ENCODE results near the gene AHCYL1.

Gene AHCYL1

DNA sequence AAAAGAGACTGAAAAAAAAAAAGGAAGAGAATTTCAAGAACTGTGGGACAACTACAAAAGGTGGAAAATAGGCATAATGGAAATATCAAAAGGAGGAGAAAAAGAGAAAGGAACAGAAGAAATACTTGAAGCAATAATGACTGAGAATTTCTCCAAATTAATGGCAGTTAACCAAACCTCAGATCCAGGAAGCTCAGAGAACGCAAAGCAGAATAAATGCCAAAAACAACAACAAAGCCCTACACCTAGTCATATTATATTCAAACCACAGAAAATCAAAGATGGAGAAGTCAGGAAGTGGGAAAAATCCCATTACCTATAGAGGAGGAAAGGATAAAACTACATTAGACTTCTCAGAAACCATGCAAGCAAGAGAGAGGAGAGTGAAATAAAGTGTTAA is 20.7 kb upstream of the AHCYL1 start:
- Histone ChIP-seq H4K20me1 (ENCODE audit: low read depth, low read length) (no peaks in the 10 kb centered on the region), H3K9me3 (ENCODE audit: insufficient read depth, low read length) (no peaks in the 10 kb centered on the region), H3K9ac (ENCODE audit: low read length) (no peak overlapping the region), H3K9me2 (replicated peaks; ENCODE audit: insufficient read depth, low read length) (no peaks in the 10 kb centered on the region), H3K4me2 (ENCODE audit: low read depth, low read length, poor library complexity, severe bottlenecking) (no peak overlapping the region), H3K27me3 (ENCODE audit: low read length) (no peaks in the 10 kb centered on the region), H3K79me2 (ENCODE audit: insufficient read depth, low read length) (no peaks in the 10 kb centered on the region), H3K4me3 (ENCODE audit: insufficient read depth, low read length, poor library complexity, severe bottlenecking) (no peak overlapping the region), H3F3A (ENCODE audit: insufficient read depth) (no peaks in the 10 kb centered on the region), H2AFZ (ENCODE audit: low read depth, low read length, severe bottlenecking) (no peak overlapping the region), H3K36me3 (ENCODE audit: low read length) (no peaks in the 10 kb centered on the region), H3K27ac (ENCODE audit: low read depth, low read length) (no peak overlapping the region)
- no peak for TF ChIP-seq EZH2phosphoT487 (conservative IDR thresholded peaks at IDR 0.05; ENCODE audit: low read length)
- TF ChIP-seq, protein P1, sequence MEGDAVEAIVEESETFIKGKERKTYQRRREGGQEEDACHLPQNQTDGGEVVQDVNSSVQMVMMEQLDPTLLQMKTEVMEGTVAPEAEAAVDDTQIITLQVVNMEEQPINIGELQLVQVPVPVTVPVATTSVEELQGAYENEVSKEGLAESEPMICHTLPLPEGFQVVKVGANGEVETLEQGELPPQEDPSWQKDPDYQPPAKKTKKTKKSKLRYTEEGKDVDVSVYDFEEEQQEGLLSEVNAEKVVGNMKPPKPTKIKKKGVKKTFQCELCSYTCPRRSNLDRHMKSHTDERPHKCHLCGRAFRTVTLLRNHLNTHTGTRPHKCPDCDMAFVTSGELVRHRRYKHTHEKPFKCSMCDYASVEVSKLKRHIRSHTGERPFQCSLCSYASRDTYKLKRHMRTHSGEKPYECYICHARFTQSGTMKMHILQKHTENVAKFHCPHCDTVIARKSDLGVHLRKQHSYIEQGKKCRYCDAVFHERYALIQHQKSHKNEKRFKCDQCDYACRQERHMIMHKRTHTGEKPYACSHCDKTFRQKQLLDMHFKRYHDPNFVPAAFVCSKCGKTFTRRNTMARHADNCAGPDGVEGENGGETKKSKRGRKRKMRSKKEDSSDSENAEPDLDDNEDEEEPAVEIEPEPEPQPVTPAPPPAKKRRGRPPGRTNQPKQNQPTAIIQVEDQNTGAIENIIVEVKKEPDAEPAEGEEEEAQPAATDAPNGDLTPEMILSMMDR (IDR thresholded peaks at IDR 0.05; ENCODE audit: insufficient read depth, low read length, poor library complexity, severe bottlenecking) = no peak

DNA sequence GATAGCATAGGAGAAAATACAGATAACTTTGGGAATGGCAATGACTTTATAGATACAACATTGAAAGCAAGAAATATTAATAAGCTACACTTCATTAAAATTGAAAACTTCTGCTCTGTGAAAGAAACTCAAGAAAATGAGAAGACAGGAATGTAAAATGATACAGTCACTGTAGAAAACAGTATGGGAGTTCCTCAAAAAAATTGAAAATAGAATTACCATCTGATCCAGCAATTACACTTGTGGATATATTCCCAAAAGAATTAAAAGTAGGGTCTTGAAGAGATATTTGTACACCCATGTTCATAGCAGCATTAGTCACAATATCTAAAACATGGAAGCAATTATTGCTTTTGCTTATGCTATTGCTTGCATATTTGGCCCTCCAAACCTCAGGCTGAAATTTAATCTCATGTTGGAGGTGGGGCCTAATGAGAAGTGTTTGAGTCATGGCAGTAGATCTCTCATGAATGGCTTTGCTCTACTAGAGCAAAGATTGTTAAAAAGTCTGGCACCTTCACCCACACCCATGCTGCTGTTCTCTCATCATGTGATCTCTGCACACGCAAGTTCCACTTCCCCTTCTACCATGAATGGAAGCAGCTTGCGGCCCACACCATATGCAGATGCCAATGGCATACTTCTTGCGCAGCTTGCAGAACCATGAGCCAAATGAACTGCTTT is 15.3 kb upstream of the AHCYL1 start:
- Histone ChIP-seq H2AFZ (ENCODE audit: low read depth, low read length, severe bottlenecking) (no peak overlapping the region), H3K9me3 (ENCODE audit: insufficient read depth, low read length) (no peaks in the 10 kb centered on the region), H3K4me3 (ENCODE audit: insufficient read depth, low read length, poor library complexity, severe bottlenecking) (no peak overlapping the region), H3K27me3 (ENCODE audit: low read length) (no peaks in the 10 kb centered on the region), H3K9me2 (replicated peaks; ENCODE audit: insufficient read depth, low read length) (no peaks in the 10 kb centered on the region), H3K9ac (ENCODE audit: low read length) (no peak overlapping the region), H4K20me1 (ENCODE audit: low read depth, low read length) (no peaks in the 10 kb centered on the region), H3K79me2 (ENCODE audit: insufficient read depth, low read length) (no peaks in the 10 kb centered on the region), H3K4me2 (ENCODE audit: low read depth, low read length, poor library complexity, severe bottlenecking) (no peak overlapping the region), H3K36me3 (ENCODE audit: low read length) (no peaks in the 10 kb centered on the region), H3K27ac (ENCODE audit: low read depth, low read length) (no peak overlapping the region), H3F3A (ENCODE audit: insufficient read depth) (no peaks in the 10 kb centered on the region)
- TF ChIP-seq, protein P1 (IDR thresholded peaks at IDR 0.05; ENCODE audit: insufficient read depth, low read length, poor library complexity, severe bottlenecking) = no peak
- no peak for TF ChIP-seq EZH2phosphoT487 (conservative IDR thresholded peaks at IDR 0.05; ENCODE audit: low read length)

DNA sequence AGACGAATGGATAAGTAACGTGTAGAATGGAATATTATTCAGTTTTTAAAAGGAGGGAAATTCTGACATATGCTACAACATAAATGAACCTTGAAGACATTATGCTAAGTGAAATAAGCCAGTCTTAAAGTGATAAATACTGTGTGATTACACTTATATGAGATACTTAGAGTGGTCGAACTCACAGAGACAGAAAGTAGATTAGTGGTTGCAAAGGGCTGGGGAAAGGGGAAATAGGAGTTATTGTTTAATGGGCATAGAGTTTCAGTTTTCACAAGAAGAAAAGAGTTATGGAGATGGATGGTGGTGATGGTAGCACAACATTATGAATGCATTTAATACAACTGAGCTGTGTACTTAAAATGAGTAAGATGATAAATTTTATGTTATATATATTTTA is 14.7 kb upstream of the AHCYL1 start:
- Histone ChIP-seq H3F3A (ENCODE audit: insufficient read depth) (no peaks in the 10 kb centered on the region), H3K4me2 (ENCODE audit: low read depth, low read length, poor library complexity, severe bottlenecking) (no peak overlapping the region)

More for the DNA sequence above, 14.7 kb upstream of the AHCYL1 start:
- no peaks in the 10 kb centered on the region for H4K20me1 ChIP-seq (ENCODE audit: low read depth, low read length)
- H3K27me3 ChIP-seq (ENCODE audit: low read length) = no peaks in the 10 kb centered on the region
- no peaks in the 10 kb centered on the region for H3K36me3 ChIP-seq (ENCODE audit: low read length)
- H2AFZ ChIP-seq (ENCODE audit: low read depth, low read length, severe bottlenecking) = no peak overlapping the region
- no peak for TF ChIP-seq EZH2phosphoT487 (conservative IDR thresholded peaks at IDR 0.05; ENCODE audit: low read length)
- TF ChIP-seq, protein P1 (IDR thresholded peaks at IDR 0.05; ENCODE audit: insufficient read depth, low read length, poor library complexity, severe bottlenecking) = no peak
- no peak overlapping the region for H3K27ac ChIP-seq (ENCODE audit: low read depth, low read length)
- H3K9ac ChIP-seq (ENCODE audit: low read length) = no peak overlapping the region
- H3K9me3 ChIP-seq (ENCODE audit: insufficient read depth, low read length) = no peaks in the 10 kb centered on the region
- H3K4me3 ChIP-seq (ENCODE audit: insufficient read depth, low read length, poor library complexity, severe bottlenecking) = no peak overlapping the region
- no peaks in the 10 kb centered on the region for H3K9me2 ChIP-seq (replicated peaks; ENCODE audit: insufficient read depth, low read length)
- no peaks in the 10 kb centered on the region for H3K79me2 ChIP-seq (ENCODE audit: insufficient read depth, low read length)
